Sigmoid colon (tissue), 4 donors: Measurements from ENCODE around the gene PTPRA.

Source experiments
- EP300 ChIP-seq, 4 donors: sonication (generic); formaldehyde crosslinking; IDR thresholded peaks; one replicate each; pipeline ENCODE4 v1.6.1; 2017; ENCODE audit warnings: antibody characterized with exemption in 4 of 4
- POLR2A ChIP-seq, 2 donors: fragments of 450-650 bp; IDR thresholded peaks; one replicate each; pipeline ENCODE4 v1.6.1; 2016; ENCODE audit warnings: antibody characterized with exemption in 2 of 2, mild to moderate bottlenecking in 2 of 2, moderate library complexity in 2 of 2
- POLR2AphosphoS5 ChIP-seq, 4 donors: sonication (generic); formaldehyde crosslinking; IDR thresholded peaks; one replicate each; pipeline ENCODE4 v1.6.1; 2017; ENCODE audit warnings: antibody characterized with exemption in 4 of 4
- TF ChIP-seq, protein P1 (sequence below), 4 experiments: fragments of 450-650 bp in 3 of 4; fragments of 200-600 bp in 1 of 4; IDR thresholded peaks; one replicate each; pipeline ENCODE4 v1.5.1; 2016 to 2019; ENCODE audit warnings: antibody characterized with exemption in 4 of 4, mild to moderate bottlenecking in 3 of 4, moderate library complexity in 2 of 4

DNA sequence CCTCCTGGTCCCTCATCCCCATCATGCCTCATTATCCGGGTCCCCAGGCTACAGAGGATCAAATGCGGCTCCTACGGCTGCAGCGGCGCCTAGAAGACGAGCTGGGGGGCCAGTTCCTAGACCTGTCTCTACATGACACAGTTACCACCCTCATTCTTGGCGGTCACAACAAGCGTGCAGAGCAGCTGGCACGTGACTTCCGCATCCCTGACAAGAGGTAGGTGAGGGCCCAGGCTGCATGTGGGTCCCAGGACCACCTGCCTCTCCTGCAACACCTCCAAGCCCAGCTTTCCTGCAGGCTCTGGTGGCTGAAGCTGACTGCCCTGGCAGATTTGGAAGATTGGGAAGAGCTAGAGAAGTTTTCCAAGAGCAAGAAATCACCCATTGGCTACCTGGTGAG, 8.2 kb upstream of the PTPRA start:
- TF ChIP-seq, protein P1, sequence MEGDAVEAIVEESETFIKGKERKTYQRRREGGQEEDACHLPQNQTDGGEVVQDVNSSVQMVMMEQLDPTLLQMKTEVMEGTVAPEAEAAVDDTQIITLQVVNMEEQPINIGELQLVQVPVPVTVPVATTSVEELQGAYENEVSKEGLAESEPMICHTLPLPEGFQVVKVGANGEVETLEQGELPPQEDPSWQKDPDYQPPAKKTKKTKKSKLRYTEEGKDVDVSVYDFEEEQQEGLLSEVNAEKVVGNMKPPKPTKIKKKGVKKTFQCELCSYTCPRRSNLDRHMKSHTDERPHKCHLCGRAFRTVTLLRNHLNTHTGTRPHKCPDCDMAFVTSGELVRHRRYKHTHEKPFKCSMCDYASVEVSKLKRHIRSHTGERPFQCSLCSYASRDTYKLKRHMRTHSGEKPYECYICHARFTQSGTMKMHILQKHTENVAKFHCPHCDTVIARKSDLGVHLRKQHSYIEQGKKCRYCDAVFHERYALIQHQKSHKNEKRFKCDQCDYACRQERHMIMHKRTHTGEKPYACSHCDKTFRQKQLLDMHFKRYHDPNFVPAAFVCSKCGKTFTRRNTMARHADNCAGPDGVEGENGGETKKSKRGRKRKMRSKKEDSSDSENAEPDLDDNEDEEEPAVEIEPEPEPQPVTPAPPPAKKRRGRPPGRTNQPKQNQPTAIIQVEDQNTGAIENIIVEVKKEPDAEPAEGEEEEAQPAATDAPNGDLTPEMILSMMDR (IDR thresholded peaks at IDR 0.05), result no peak
- TF ChIP-seq EP300 (IDR thresholded peaks at IDR 0.05), result no peak
- no peak for TF ChIP-seq POLR2A (IDR thresholded peaks at IDR 0.05)
- no peak for TF ChIP-seq POLR2AphosphoS5 (IDR thresholded peaks at IDR 0.05)
